HG03558 (cell line): ENCODE measurements around the gene SMURF1.
"Not testable (repeated sequence)": the region's sequence is repeated elsewhere in the genome, so short reads cannot be mapped to it uniquely, and the experiment has no call there.

Experiments
- ATAC-seq: cut with Tn5 transposase; IDR thresholded peaks from one replicate; pipeline ENCODE4 v1.9.1; 2021; ENCODE audit warnings: moderate number of reproducible peaks; ENCODE audit not compliant: unreplicated experiment; ENCODE audit errors: extremely low read depth

The SMURF1 gene

GRCh38 chr7:99143853-99144672, at the start of gene SMURF1:
SMURF1 (minus strand) TSS chr7:99144108; CDS start chr7:99143780, 328 bp downstream.
- peak; percentile 42 for ATAC-seq

- ATAC-seq: no peak
Observed at GRCh38 chr7:99191869-99192596, 48.1 kb upstream of the SMURF1 start.

GRCh38 chr7:99190359-99191009, 46.6 kb upstream of the SMURF1 start:
- no peak for ATAC-seq

- ATAC-seq: no peak
Observed at GRCh38 chr7:99189222-99189621, 45.3 kb upstream of the SMURF1 start.

GRCh38 chr7:99188221-99188620, 44.3 kb upstream of the SMURF1 start:
- ATAC-seq: no peak

GRCh38 chr7:99184532-99185218, 40.8 kb upstream of the SMURF1 start:
- no peak for ATAC-seq

GRCh38 chr7:99180067-99180650, 36.3 kb upstream of the SMURF1 start:
- ATAC-seq: no peak

- ATAC-seq: no peak
Observed at GRCh38 chr7:99177165-99177564, 33.3 kb upstream of the SMURF1 start.

GRCh38 chr7:99173787-99174186, 29.9 kb upstream of the SMURF1 start:
- no peak for ATAC-seq

- no peak for ATAC-seq
Observed at GRCh38 chr7:99171731-99172130, 27.8 kb upstream of the SMURF1 start.

GRCh38 chr7:99170730-99171074, 26.8 kb upstream of the SMURF1 start:
- ATAC-seq: no peak

GRCh38 chr7:99170065-99170729, 26.3 kb upstream of the SMURF1 start:
- ATAC-seq: no peak

- no peak for ATAC-seq
Observed at GRCh38 chr7:99167072-99167471, 23.2 kb upstream of the SMURF1 start.

GRCh38 chr7:99165816-99166215, 21.9 kb upstream of the SMURF1 start:
- ATAC-seq: no peak

- not testable (repeated sequence) for ATAC-seq
Observed at GRCh38 chr7:99163669-99164068, 19.8 kb upstream of the SMURF1 start.

- ATAC-seq: no peak
Observed at GRCh38 chr7:99156649-99157048, 12.7 kb upstream of the SMURF1 start.

- no peak for ATAC-seq
Observed at GRCh38 chr7:99155211-99155610, 11.3 kb upstream of the SMURF1 start.

- ATAC-seq: no peak
Observed at GRCh38 chr7:99146979-99147378, 3.1 kb upstream of the SMURF1 start.

GRCh38 chr7:99143521-99143852, 421 bp downstream of the SMURF1 start:
- no peak for ATAC-seq
